GM19099 (cell line): Measurements from ENCODE around the gene WWP2.

Experiments used
- POLR2A ChIP-seq: IDR thresholded peaks from 3 replicates; pipeline ENCODE4 v1.6.1; 2011; ENCODE audit warnings: low read depth; ENCODE audit not compliant: insufficient read length; ENCODE audit errors: extremely low read depth

Gene WWP2

DNA sequence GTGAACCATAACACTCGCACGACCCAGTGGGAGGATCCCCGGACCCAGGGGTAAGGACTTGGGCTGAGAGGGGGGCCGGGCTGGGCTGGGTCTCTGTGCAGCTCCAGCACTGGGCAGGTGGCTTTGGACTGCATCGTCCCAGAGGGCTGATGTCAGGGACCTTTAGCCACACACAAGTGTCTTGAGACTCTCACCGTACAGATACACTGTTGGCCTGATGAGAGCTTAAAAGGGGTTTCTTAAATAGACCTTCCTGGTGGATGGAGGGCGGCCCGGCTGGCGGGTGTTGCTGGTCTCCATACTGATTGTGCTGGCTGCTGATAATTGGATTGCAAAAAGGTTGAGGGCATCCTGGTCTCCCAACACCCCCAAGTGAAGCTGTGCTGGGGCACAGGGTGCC, 167.3 kb downstream of the WWP2 start:
- TF ChIP-seq POLR2A: no peak

DNA sequence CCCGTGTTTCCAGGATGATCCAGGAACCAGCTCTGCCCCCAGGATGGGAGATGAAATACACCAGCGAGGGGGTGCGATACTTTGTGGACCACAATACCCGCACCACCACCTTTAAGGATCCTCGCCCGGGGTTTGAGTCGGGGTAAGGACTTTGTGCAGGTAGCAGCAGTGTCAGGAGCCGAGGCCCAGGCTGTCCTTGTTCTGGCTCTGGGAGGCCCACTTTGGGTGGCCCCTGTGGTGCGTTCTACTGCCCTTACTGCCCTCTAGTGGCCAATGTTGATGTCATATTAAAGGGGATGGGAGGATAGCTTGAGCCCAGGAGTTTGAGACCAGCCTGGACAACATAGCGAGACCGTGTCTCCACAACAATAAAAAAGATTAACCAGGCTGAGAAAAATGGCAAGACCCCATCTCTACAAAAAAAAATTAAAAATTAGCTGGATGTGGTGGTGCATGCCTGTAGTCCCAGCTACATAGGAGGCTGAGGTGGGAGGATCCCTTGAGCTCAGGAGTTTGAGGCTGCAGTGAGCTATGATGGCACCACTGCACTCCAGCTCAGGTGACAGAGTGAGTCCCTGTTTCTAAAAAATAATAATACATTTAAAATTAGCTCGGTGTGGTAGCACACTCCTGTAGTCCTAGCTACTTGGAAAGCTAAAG, 168.1 kb downstream of the WWP2 start:
- no peak for TF ChIP-seq POLR2A

DNA sequence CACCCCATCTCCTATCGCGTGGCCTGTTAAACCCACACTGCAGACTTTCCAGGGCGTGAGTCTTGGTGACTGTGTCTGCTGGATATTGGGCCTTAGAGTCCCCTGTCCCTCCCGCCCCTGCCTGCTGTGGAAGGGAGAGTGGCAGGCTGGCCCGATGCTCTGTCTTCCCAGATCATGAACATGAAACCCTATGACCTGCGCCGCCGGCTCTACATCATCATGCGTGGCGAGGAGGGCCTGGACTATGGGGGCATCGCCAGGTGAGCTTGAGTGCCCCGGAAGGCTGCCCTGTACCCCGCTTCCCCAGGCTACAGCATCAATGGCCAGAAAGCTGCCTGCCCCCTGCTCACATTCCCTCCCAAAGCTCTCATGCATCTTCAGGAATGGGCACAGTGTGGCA, 169.5 kb downstream of the WWP2 start:
- no peak for TF ChIP-seq POLR2A

- no peak for TF ChIP-seq POLR2A
These were observed 170.1 kb downstream of the WWP2 start for GRCh38 chr16:69932228-69932627.

DNA sequence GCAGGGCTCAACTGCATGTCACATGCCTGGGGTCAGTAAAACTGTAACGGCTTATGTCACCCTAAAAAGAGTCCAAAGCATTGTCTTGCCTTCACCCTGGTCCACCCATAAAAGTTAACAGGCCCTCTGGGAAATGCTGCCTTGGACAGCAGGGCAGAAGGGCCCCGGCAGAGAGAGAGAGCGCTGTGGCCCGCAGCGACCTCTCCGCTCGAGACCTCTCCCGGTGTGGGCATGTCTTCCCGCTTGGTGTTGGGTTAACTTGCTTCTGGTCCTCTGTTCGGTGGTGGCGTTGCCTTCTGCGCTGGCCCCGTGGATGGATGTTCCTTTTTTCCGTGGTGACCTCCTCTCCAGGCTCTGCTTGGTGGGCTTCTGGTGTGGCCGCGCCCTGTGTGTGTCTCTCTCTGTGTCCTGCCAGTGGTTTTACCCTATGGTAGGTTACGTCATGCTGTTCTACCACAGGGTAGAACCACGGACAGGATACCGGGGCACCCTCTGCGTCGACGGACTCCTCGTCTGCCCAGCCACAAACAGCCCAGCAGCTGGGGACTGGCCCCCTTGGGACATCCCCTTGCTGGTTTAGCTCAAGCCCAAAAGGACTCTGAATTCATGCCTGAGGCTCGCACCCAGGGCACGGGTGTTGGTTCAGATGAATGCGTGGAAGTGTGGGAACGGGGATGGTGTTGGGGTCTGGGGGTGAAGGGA, 170.7 kb downstream of the WWP2 start:
- TF ChIP-seq POLR2A: no peak

- TF ChIP-seq POLR2A: no peak
These were observed 171.9 kb downstream of the WWP2 start for GRCh38 chr16:69934044-69934443.

DNA sequence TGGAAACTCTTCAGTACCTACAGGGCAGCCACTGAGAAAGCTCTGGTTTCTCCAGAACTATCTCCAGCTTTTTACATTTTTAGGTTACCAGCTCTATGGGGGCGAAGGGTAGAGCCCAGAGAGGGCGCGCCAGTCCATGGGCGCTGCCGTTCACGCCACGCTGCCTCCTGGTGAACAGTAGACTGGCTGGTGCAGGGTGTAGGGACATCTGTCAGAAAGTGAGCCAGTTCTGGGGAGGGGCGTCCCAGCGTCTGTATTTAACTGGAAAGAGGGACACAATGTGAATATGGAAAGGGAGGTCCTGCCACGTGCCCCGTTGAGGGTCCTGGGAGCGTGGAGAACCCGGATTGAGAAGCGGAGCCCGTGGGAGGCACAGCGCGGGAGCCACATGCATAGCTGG, 172.6 kb downstream of the WWP2 start:
- no peak for TF ChIP-seq POLR2A

- TF ChIP-seq POLR2A: no peak
These were observed 173.2 kb downstream of the WWP2 start for GRCh38 chr16:69935278-69935711.

DNA sequence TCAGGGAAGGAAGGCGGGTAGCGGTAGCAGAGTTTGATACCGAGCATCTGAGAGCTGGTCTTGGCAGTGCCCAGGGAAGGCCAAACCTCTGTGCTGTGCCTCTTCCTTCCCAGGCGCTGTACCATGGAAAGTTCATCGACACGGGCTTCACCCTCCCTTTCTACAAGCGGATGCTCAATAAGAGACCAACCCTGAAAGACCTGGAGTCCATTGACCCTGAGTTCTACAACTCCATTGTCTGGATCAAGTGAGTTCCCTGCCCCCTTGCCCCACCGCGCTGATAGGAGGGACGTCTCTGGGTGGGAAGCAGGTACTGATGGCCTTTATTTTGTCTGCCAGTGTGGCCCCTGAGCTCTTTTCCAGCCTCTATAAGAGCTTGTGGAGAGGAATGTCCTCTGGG, 173.6 kb downstream of the WWP2 start:
- no peak for TF ChIP-seq POLR2A

DNA sequence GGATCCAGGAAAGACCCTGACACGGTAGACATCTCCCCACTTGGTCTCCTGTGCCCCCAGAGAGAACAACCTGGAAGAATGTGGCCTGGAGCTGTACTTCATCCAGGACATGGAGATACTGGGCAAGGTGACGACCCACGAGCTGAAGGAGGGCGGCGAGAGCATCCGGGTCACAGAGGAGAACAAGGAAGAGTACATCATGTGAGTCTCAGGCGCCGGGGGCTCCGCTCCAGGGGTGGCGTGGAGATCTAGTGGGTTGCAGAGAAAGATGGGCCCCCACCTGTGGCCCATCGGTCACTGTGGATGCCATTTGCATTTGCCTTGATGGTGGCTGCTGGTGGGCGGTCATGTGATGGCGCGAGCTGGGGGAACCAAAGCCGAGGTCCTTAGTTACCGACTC, 174.1 kb downstream of the WWP2 start:
- no peak for TF ChIP-seq POLR2A

GRCh38 chr16:69936751-69937211, 174.6 kb downstream of the WWP2 start:
- no peak for TF ChIP-seq POLR2A

DNA sequence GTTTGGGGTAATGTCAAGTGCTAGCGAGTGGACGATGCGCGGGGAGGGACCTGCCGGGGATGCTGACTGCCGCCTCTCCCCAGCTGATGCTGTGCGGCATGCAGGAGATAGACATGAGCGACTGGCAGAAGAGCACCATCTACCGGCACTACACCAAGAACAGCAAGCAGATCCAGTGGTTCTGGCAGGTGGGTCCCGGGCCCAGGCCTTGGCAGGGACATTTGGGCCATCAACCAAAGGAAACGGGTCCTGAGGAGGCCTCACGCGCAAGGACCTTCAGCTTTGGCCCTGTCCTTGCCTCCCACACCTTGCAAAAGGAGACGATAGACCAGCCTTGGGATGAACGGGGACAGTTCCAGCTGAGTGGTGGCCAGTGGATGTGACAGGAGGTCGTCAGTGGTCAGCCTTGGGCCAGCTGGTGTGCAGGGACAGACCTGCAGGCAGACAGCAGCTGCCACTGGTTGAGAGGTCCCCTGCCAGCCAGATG, 175.4 kb downstream of the WWP2 start:
- TF ChIP-seq POLR2A: no peak

DNA sequence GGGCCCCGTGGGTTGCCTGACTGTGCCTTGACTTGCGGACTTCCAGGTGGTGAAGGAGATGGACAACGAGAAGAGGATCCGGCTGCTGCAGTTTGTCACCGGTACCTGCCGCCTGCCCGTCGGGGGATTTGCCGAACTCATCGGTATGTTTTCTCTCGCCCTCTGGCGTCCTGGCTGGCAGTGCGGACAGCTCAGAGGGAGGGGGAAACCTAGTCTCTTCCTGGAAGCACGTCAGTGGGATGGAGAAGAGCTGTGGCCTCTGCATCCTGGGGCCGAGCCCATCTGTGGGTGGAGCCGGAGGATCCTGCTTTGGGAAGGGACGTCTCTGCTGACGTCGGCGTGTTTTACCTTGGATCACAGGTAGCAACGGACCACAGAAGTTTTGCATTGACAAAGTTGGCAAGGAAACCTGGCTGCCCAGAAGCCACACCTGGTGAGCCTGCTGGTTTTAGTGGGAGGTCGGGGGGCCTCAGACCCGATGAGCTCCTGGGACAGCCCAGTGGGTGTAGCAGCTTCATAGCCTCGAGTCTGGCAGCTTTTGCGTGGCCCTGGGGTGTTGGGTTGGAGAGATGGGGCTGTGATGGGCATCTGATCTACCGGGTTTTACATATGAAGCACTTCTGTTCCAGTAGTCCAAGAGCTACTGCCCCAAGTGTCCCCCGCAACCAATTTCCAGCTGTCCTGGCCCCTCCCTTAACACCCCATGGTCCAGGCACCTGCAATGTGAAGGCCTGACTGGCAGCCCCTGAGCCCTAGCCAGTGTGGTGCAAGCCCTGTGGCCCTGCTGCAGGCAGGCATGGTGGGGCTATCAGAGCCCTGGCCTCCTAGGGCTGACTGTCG, 177.1 kb downstream of the WWP2 start:
- TF ChIP-seq POLR2A: no peak

DNA sequence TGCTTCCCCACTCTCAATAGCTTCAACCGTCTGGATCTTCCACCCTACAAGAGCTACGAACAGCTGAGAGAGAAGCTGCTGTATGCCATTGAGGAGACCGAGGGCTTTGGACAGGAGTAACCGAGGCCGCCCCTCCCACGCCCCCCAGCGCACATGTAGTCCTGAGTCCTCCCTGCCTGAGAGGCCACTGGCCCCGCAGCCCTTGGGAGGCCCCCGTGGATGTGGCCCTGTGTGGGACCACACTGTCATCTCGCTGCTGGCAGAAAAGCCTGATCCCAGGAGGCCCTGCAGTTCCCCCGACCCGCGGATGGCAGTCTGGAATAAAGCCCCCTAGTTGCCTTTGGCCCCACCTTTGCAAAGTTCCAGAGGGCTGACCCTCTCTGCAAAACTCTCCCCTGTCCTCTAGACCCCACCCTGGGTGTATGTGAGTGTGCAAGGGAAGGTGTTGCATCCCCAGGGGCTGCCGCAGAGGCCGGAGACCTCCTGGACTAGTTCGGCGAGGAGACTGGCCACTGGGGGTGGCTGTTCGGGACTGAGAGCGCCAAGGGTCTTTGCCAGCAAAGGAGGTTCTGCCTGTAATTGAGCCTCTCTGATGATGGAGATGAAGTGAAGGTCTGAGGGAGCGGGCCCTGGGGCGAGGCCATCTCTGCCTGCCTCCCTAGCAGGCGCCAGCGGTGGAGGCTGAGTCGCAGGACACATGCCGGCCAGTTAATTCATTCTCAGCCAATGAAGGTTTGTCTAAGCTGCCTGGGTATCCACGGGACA, 177.9 kb downstream of the WWP2 start:
- TF ChIP-seq POLR2A: no peak

DNA sequence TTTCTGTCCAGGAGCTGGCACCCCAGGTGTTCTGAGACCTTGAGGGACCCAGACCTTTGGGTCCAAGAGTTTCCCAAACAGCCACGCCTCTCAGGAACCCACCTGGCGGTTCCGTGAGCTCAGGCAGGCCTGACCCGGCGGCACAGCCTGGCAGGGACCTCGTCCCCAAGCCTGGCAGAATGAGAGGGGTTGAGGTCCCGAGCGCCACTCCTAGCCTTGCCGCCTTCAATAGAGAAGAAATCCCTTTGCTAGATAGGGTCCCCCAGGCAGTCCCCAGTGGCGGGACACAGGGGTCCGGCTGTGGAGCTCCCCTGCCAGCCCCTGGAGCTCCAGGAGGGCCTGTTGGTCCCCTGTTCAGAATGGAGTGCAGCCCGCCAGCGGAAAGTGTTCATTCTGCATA, 178.5 kb downstream of the WWP2 start:
- no peak for TF ChIP-seq POLR2A
